DND-41 (cell line): Measurements from ENCODE around the gene EPHB4.
"Not testable (repeated sequence)": the region's sequence is repeated elsewhere in the genome, so short reads cannot be mapped to it uniquely, and the experiment has no call there.

Experiments
- ATAC-seq: fragments of 200-7000 bp; cut with Tn5 transposase; 3 replicates; pipeline ENCODE4 v1.9.1; 2021; ENCODE audit warnings: low read depth; ENCODE audit not compliant: insufficient read depth
- DNase-seq: peaks from one replicate; pipeline ENCODE4 v3.0.0-alpha.2; 2020
- H2AFZ ChIP-seq: 2 replicates; pipeline ENCODE4 v1.6.0; 2012; ENCODE audit warnings: low read depth, low read length
- H3K27ac ChIP-seq: 2 replicates; pipeline ENCODE4 v1.5.1; 2012; ENCODE audit warnings: low read length, inconsistent platforms
- H3K27me3 ChIP-seq: fragments of 200-600 bp; sonication (generic); 2 replicates; pipeline ENCODE4 v1.6.0; 2012; ENCODE audit warnings: low read length, mild to moderate bottlenecking, inconsistent platforms; ENCODE audit not compliant: insufficient read depth, poor library complexity
- H3K36me3 ChIP-seq: 2 replicates; pipeline ENCODE4 v1.5.1; 2012; ENCODE audit warnings: low read length, inconsistent platforms; ENCODE audit not compliant: insufficient read depth
- H3K4me1 ChIP-seq: 2 replicates; pipeline ENCODE4 v1.5.1; 2012; ENCODE audit warnings: mild to moderate bottlenecking, low read length; ENCODE audit not compliant: insufficient read depth
- H3K4me2 ChIP-seq: 2 replicates; pipeline ENCODE4 v1.6.0; 2012; ENCODE audit warnings: mild to moderate bottlenecking, moderate library complexity, low read length, inconsistent platforms; ENCODE audit not compliant: insufficient read depth
- H3K4me3 ChIP-seq, 2 experiments: fragments of 200-600 bp in 1 of 2; shearing (Covaris generic) in 1 of 2; 2 replicates each; pipeline ENCODE4 v1.5.1; 2012 to 2016; ENCODE audit warnings: inconsistent platforms in 2 of 2, low read length in 2 of 2, mild to moderate bottlenecking in 2 of 2, low read depth in 1 of 2, moderate library complexity in 1 of 2
- H3K79me2 ChIP-seq: 2 replicates; pipeline ENCODE4 v1.6.0; 2012; ENCODE audit warnings: low read length, inconsistent platforms; ENCODE audit not compliant: insufficient read depth
- H3K9ac ChIP-seq: 2 replicates; pipeline ENCODE4 v1.6.0; 2012; ENCODE audit warnings: low read depth, mild to moderate bottlenecking, inconsistent platforms, low read length, moderate library complexity
- H3K9me3 ChIP-seq: 2 replicates; pipeline ENCODE4 v1.5.1; 2012; ENCODE audit warnings: low read length, moderate library complexity, mild to moderate bottlenecking, inconsistent platforms; ENCODE audit not compliant: insufficient read depth, severe bottlenecking
- H4K20me1 ChIP-seq: 2 replicates; pipeline ENCODE4 v1.6.0; 2012; ENCODE audit warnings: low read length; ENCODE audit not compliant: insufficient read depth
- EZH2 ChIP-seq: IDR thresholded peaks from 3 replicates; pipeline ENCODE4 v1.6.1; 2012; ENCODE audit warnings: borderline replicate concordance, low read depth, mild to moderate bottlenecking, moderate library complexity, low read length, inconsistent platforms; ENCODE audit not compliant: severe bottlenecking
- TF ChIP-seq, protein P1 (sequence below): IDR thresholded peaks from 2 replicates; pipeline ENCODE4 v1.5.1; 2012; ENCODE audit warnings: borderline replicate concordance, low read length, moderate library complexity, mild to moderate bottlenecking; ENCODE audit not compliant: poor library complexity, severe bottlenecking; ENCODE audit errors: extremely low read depth

Gene EPHB4

DNA sequence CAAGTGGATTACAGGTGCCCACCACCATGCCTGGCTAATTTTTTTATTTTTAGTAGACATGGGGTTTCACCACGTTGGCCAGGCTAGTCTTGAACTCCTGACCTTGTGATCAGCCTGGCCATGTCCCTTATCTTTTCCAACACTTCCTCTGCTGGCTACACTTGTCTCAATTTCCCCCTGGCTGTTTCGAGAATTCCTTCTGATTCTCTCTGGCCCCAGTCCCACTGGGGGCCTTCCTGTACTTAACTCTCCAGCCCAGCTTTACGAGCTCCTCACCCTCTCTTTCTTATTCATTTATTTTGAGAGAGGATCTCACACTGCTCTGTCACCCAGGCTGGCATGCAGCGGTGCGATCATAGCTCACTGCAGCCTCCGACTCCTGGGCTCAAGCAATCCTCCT, 8.5 kb downstream of the EPHB4 start:
- H3K36me3 ChIP-seq, result no peaks in the 10 kb centered on the region
- no peak for TF ChIP-seq EZH2
- TF ChIP-seq, protein P1, sequence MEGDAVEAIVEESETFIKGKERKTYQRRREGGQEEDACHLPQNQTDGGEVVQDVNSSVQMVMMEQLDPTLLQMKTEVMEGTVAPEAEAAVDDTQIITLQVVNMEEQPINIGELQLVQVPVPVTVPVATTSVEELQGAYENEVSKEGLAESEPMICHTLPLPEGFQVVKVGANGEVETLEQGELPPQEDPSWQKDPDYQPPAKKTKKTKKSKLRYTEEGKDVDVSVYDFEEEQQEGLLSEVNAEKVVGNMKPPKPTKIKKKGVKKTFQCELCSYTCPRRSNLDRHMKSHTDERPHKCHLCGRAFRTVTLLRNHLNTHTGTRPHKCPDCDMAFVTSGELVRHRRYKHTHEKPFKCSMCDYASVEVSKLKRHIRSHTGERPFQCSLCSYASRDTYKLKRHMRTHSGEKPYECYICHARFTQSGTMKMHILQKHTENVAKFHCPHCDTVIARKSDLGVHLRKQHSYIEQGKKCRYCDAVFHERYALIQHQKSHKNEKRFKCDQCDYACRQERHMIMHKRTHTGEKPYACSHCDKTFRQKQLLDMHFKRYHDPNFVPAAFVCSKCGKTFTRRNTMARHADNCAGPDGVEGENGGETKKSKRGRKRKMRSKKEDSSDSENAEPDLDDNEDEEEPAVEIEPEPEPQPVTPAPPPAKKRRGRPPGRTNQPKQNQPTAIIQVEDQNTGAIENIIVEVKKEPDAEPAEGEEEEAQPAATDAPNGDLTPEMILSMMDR, result no peak
- H3K79me2 ChIP-seq, result no peaks in the 10 kb centered on the region
- no peak overlapping the region for H2AFZ ChIP-seq
- no peak overlapping the region for H3K4me2 ChIP-seq
- ATAC-seq (no peak), DNase-seq (no peak)
- H3K9me3 ChIP-seq, result no peaks in the 10 kb centered on the region
- no peak overlapping the region for H3K9ac ChIP-seq
- H4K20me1 ChIP-seq, result no peaks in the 10 kb centered on the region
- H3K4me1 ChIP-seq, result no peaks in the 10 kb centered on the region
- H3K4me3 ChIP-seq, result no peak overlapping the region
- no peaks in the 10 kb centered on the region for H3K27me3 ChIP-seq
- H3K27ac ChIP-seq, result no peak overlapping the region

DNA sequence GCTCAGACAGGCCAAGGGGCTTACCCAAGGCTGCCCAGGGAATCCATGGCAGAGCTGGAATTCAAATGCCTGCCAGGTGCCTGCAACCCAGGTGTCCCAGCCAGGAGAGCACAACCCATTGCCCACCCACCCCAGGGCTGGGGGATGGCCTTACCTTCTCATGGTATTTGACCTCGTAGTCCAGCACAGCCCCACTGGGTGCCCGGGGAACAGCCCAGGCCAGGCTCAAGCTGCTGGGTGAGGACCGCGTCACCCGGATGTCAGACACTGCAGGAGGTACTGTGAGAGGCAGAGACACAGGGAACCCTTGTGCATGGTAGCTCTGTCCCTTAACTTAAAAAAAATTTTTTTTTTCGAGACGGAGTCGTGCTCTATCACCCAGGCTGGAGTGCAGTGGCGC, 9.0 kb downstream of the EPHB4 start:
- Histone ChIP-seq H3K79me2 (no peaks in the 10 kb centered on the region), H4K20me1 (no peaks in the 10 kb centered on the region), H3K27me3 (no peaks in the 10 kb centered on the region), H3K4me3 (no peak overlapping the region), H2AFZ (no peak overlapping the region), H3K4me2 (no peak overlapping the region), H3K9me3 (no peaks in the 10 kb centered on the region), H3K27ac (no peak overlapping the region), H3K36me3 (no peaks in the 10 kb centered on the region), H3K9ac (no peak overlapping the region), H3K4me1 (no peaks in the 10 kb centered on the region)
- no peak for DNase-seq
- no peak for ATAC-seq
- TF ChIP-seq, protein P1, result no peak
- no peak for TF ChIP-seq EZH2

DNA sequence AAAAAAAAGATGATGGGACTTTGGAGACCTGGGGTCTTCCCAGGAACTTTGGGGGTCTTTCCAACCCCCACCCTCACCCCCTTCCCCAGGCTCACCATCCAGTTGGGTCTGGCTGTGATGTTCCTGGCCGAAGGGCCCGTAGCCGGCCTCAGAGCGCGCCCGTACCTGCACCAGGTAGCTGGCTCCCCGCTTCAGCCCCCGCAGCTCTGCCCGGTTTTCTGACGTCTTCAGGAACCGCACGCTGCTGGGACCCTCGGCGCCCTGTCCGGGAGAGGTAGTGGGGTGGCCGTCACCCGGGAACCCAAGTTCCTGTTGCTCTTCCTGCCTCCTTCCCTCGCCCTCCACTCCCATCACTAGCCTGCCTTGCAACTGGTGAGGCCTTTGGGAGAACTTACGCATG, 10.2 kb downstream of the EPHB4 start:
- ATAC-seq, result no peak
- H3K4me1 ChIP-seq, result no peaks in the 10 kb centered on the region
- no peaks in the 10 kb centered on the region for H3K9me3 ChIP-seq
- no peak for TF ChIP-seq EZH2
- TF ChIP-seq, protein P1, result no peak
- H3K79me2 ChIP-seq, result no peaks in the 10 kb centered on the region
- no peak overlapping the region for H2AFZ ChIP-seq
- no peaks in the 10 kb centered on the region for H3K27me3 ChIP-seq
- H3K4me2 ChIP-seq, result no peak overlapping the region
- no peaks in the 10 kb centered on the region for H4K20me1 ChIP-seq
- no peak overlapping the region for H3K9ac ChIP-seq
- no peak for DNase-seq
- no peaks in the 10 kb centered on the region for H3K36me3 ChIP-seq
- no peak overlapping the region for H3K27ac ChIP-seq
- no peak overlapping the region for H3K4me3 ChIP-seq

DNA sequence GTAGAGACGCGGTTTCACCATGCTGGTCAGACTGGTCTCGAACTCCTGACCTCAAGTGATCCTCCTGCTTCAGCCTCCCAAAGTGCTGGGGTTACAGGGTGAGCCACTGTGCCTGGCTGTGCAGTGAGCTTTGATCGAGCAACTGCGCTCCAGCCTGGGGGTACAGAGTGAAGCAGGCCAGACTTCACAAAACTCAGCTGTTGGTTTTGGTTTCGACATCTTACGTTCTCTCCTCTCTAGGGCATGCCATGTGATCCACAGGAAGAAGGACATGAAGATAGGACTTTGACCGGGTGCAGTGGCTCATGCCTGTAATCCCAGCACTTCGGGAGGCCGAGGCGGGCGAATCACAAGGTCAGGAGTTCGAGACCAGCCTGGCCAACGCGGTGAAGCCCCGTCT, 10.8 kb downstream of the EPHB4 start:
- DNase-seq, H3K36me3 ChIP-seq, H3K79me2 ChIP-seq, H4K20me1 ChIP-seq, H3K4me2 ChIP-seq, H3K9me3 ChIP-seq, H3K9ac ChIP-seq, H3K4me1 ChIP-seq, H3K27me3 ChIP-seq, ATAC-seq, H3K27ac ChIP-seq, H3K4me3 ChIP-seq, H2AFZ ChIP-seq: not testable (repeated sequence)
